ENCODE results near the gene YES1.
"Not testable (repeated sequence)": the region's sequence is repeated elsewhere in the genome, so short reads cannot be mapped to it uniquely, and the experiment has no call there.

Gene YES1

DNA sequence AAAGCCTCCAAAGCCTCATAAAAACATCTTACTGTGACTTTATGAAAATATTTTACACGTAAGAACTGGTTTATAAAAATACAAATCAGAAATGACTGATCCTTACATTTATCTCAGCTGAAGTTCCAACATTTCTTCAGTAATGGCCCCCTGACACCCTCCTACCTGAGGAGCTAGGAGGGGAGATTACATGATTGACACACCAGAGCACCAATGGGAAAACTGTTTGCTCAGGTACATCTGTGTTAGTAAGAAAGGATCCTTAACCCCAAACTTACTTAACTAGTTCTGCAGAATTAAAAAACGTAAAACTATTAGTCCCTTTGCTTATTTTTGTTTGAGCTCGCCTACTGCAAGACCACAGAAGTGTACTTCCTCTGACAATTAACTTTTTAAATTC is 126.6 kb downstream of the YES1 start:
- Histone ChIP-seq H3K27me3 (replicated peaks; ENCODE audit: insufficient read depth, low read length) (no peaks in the 10 kb centered on the region), H3K9me3 (replicated peaks; ENCODE audit: insufficient read depth, low read length) (no peaks in the 10 kb centered on the region), H2AFZ (ENCODE audit: low read length) (no peak overlapping the region), H3K9ac (ENCODE audit: low read length) (no peak overlapping the region), H4K20me1 (ENCODE audit: insufficient read depth, low read length) (no peaks in the 10 kb centered on the region), H3F3A (ENCODE audit: insufficient read depth, low read length) (no peaks in the 10 kb centered on the region), H3K4me3 (ENCODE audit: low read length) (no peak overlapping the region), H3K36me3 (replicated peaks; ENCODE audit: insufficient read depth, low read length) (no peaks in the 10 kb centered on the region), H3K79me2 (ENCODE audit: low read length) (no peaks in the 10 kb centered on the region), H3K9me2 (replicated peaks; ENCODE audit: insufficient read depth, low read length) (no peaks in the 10 kb centered on the region), H3K4me1 (ENCODE audit: low read length) (no peaks in the 10 kb centered on the region), H3K4me2 (ENCODE audit: low read depth, low read length) (no peak overlapping the region), H3K27ac (ENCODE audit: low read length) (no peak overlapping the region)
- TF ChIP-seq EZH2phosphoT487 (IDR thresholded peaks at IDR 0.05; ENCODE audit: low read length) (no peak), EZH2 (optimal IDR thresholded peaks at IDR 0.05; ENCODE audit: low read depth, low read length) (no peak)
- TF ChIP-seq, protein P1, sequence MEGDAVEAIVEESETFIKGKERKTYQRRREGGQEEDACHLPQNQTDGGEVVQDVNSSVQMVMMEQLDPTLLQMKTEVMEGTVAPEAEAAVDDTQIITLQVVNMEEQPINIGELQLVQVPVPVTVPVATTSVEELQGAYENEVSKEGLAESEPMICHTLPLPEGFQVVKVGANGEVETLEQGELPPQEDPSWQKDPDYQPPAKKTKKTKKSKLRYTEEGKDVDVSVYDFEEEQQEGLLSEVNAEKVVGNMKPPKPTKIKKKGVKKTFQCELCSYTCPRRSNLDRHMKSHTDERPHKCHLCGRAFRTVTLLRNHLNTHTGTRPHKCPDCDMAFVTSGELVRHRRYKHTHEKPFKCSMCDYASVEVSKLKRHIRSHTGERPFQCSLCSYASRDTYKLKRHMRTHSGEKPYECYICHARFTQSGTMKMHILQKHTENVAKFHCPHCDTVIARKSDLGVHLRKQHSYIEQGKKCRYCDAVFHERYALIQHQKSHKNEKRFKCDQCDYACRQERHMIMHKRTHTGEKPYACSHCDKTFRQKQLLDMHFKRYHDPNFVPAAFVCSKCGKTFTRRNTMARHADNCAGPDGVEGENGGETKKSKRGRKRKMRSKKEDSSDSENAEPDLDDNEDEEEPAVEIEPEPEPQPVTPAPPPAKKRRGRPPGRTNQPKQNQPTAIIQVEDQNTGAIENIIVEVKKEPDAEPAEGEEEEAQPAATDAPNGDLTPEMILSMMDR (IDR thresholded peaks at IDR 0.05; ENCODE audit: low read length) = no peak
- no peak for DNase-seq

DNA sequence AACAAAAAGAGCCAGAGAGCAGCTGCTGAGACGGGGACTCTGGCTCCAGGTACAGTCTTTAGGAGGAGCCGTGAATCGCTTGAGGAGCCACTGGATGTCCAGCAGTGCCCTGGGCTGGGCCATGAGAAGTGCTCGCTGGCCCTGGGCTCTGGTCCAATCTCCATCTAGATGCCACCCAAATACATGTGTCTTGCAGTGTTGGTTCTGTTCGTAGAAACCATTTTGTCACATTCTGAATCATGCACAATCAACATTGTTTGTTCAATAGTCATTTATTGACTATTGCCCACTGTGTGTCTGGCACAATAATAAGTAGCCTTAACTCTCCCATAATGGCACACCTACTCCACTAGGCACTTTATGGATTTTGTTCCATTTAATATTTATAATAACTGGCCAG is 128.5 kb downstream of the YES1 start:
- no peaks in the 10 kb centered on the region for H3K9me2 ChIP-seq (replicated peaks; ENCODE audit: insufficient read depth, low read length)
- no peaks in the 10 kb centered on the region for H3F3A ChIP-seq (ENCODE audit: insufficient read depth, low read length)
- H3K27me3 ChIP-seq (replicated peaks; ENCODE audit: insufficient read depth, low read length) = no peaks in the 10 kb centered on the region
- no peak overlapping the region for H3K4me3 ChIP-seq (ENCODE audit: low read length)
- DNase-seq = no peak
- no peak overlapping the region for H3K9ac ChIP-seq (ENCODE audit: low read length)
- no peaks in the 10 kb centered on the region for H3K4me1 ChIP-seq (ENCODE audit: low read length)
- no peaks in the 10 kb centered on the region for H3K79me2 ChIP-seq (ENCODE audit: low read length)
- no peaks in the 10 kb centered on the region for H4K20me1 ChIP-seq (ENCODE audit: insufficient read depth, low read length)
- TF ChIP-seq, protein P1 (IDR thresholded peaks at IDR 0.05; ENCODE audit: low read length) = no peak
- TF ChIP-seq EZH2phosphoT487 (IDR thresholded peaks at IDR 0.05; ENCODE audit: low read length) = no peak
- no peak for TF ChIP-seq EZH2 (optimal IDR thresholded peaks at IDR 0.05; ENCODE audit: low read depth, low read length)
- H3K9me3 ChIP-seq (replicated peaks; ENCODE audit: insufficient read depth, low read length) = no peaks in the 10 kb centered on the region
- H2AFZ ChIP-seq (ENCODE audit: low read length) = no peak overlapping the region
- no peaks in the 10 kb centered on the region for H3K36me3 ChIP-seq (replicated peaks; ENCODE audit: insufficient read depth, low read length)
- H3K4me2 ChIP-seq (ENCODE audit: low read depth, low read length) = no peak overlapping the region
- no peak overlapping the region for H3K27ac ChIP-seq (ENCODE audit: low read length)

DNA sequence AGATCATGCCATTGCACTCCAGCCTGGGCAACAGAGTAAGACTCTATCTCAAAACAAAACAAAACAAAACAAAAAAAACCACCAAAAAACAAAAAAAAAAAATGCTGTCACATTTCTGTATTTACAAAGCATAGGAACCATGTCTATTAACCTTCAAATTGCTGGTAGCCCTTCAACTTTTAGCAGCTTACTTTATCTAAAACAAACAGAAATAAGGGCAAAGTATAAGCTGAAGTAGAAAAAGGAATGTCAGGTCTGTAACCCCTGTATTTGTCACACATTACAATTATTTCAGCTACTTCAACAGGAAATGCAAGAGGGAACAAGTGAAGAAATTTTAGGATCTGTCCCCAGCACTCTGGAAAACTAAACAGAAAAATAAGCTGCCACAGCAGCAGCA is 129.2 kb downstream of the YES1 start:
- no peak overlapping the region for H3K27ac ChIP-seq (ENCODE audit: low read length)
- no peaks in the 10 kb centered on the region for H3K4me1 ChIP-seq (ENCODE audit: low read length)
- no peak overlapping the region for H3K9ac ChIP-seq (ENCODE audit: low read length)
- DNase-seq = no peak
- H3K4me2 ChIP-seq (ENCODE audit: low read depth, low read length) = no peak overlapping the region
- no peaks in the 10 kb centered on the region for H3K9me3 ChIP-seq (replicated peaks; ENCODE audit: insufficient read depth, low read length)
- no peaks in the 10 kb centered on the region for H3K79me2 ChIP-seq (ENCODE audit: low read length)
- no peak overlapping the region for H2AFZ ChIP-seq (ENCODE audit: low read length)
- no peaks in the 10 kb centered on the region for H3K9me2 ChIP-seq (replicated peaks; ENCODE audit: insufficient read depth, low read length)
- H4K20me1 ChIP-seq (ENCODE audit: insufficient read depth, low read length) = no peaks in the 10 kb centered on the region
- TF ChIP-seq EZH2phosphoT487 (IDR thresholded peaks at IDR 0.05; ENCODE audit: low read length) (no peak), EZH2 (optimal IDR thresholded peaks at IDR 0.05; ENCODE audit: low read depth, low read length) (no peak)
- TF ChIP-seq, protein P1 (IDR thresholded peaks at IDR 0.05; ENCODE audit: low read length) = no peak
- H3K27me3 ChIP-seq (replicated peaks; ENCODE audit: insufficient read depth, low read length) = no peaks in the 10 kb centered on the region
- H3K36me3 ChIP-seq (replicated peaks; ENCODE audit: insufficient read depth, low read length) = no peaks in the 10 kb centered on the region
- no peak overlapping the region for H3K4me3 ChIP-seq (ENCODE audit: low read length)
- no peaks in the 10 kb centered on the region for H3F3A ChIP-seq (ENCODE audit: insufficient read depth, low read length)

DNA sequence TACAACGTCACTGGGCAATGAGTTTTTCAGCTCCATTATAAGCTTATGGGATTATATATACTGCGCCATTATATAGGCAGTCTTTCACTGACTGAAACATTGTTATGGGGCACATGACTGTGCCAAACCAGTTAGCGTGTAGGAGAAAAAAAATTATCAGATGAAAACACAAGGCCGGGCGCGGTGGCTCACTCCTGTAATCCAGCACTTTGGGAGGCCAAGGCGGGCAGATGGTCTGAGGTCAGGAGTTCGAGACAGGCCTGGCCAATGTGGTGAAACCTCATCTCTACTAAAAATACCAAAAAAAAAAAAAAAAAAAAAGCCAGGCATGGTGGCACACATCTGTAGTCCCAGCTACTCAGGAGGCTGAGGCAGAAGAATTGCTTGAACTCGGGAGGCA is 129.6 kb downstream of the YES1 start:
- not testable (repeated sequence) for H3K27me3 ChIP-seq (replicated peaks; ENCODE audit: insufficient read depth, low read length); H3K9ac ChIP-seq (ENCODE audit: low read length); H3K4me3 ChIP-seq (ENCODE audit: low read length); DNase-seq; H4K20me1 ChIP-seq (ENCODE audit: insufficient read depth, low read length); H2AFZ ChIP-seq (ENCODE audit: low read length); H3K79me2 ChIP-seq (ENCODE audit: low read length); H3K9me3 ChIP-seq (replicated peaks; ENCODE audit: insufficient read depth, low read length); H3K9me2 ChIP-seq (replicated peaks; ENCODE audit: insufficient read depth, low read length); H3K36me3 ChIP-seq (replicated peaks; ENCODE audit: insufficient read depth, low read length); H3F3A ChIP-seq (ENCODE audit: insufficient read depth, low read length); H3K27ac ChIP-seq (ENCODE audit: low read length); H3K4me2 ChIP-seq (ENCODE audit: low read depth, low read length); H3K4me1 ChIP-seq (ENCODE audit: low read length)

All from MM.1S (cell line).